ENCODE results near the gene EEF1AKMT1. TPM values are rescaled to one million over a fixed set of nuclear protein-coding genes. Genes with fewer than 3 reads are reported as not detected.
A peak's percentile ranks its signal among the peaks of the same experiment; 100 is the strongest.

The EEF1AKMT1 gene
- total RNA-seq, 1 donor from 2014 or later = 11.9 TPM

GRCh38 chr13:20738616-20739015 is 35.1 kb downstream of the EEF1AKMT1 start:
- Histone ChIP-seq H3K36me3 (ENCODE audit: control insufficient read depth, insufficient read depth, low read length) (no peaks in the 10 kb centered on the region), H3K27me3 (ENCODE audit: control insufficient read depth, insufficient read depth, low read length) (no peaks in the 10 kb centered on the region), H3K4me3 (ENCODE audit: low read depth, low read length) (no peak overlapping the region)
- TF ChIP-seq, protein P1, sequence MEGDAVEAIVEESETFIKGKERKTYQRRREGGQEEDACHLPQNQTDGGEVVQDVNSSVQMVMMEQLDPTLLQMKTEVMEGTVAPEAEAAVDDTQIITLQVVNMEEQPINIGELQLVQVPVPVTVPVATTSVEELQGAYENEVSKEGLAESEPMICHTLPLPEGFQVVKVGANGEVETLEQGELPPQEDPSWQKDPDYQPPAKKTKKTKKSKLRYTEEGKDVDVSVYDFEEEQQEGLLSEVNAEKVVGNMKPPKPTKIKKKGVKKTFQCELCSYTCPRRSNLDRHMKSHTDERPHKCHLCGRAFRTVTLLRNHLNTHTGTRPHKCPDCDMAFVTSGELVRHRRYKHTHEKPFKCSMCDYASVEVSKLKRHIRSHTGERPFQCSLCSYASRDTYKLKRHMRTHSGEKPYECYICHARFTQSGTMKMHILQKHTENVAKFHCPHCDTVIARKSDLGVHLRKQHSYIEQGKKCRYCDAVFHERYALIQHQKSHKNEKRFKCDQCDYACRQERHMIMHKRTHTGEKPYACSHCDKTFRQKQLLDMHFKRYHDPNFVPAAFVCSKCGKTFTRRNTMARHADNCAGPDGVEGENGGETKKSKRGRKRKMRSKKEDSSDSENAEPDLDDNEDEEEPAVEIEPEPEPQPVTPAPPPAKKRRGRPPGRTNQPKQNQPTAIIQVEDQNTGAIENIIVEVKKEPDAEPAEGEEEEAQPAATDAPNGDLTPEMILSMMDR (IDR thresholded peaks at IDR 0.05; ENCODE audit: insufficient read depth, low read length, poor library complexity, severe bottlenecking) = no peak
- no peak for DNase-seq (ENCODE audit: low read depth)

- Histone ChIP-seq H3K4me3 (ENCODE audit: low read depth, low read length) (no peak overlapping the region), H3K36me3 (ENCODE audit: control insufficient read depth, insufficient read depth, low read length) (no peaks in the 10 kb centered on the region), H3K27me3 (ENCODE audit: control insufficient read depth, insufficient read depth, low read length) (no peaks in the 10 kb centered on the region)
- TF ChIP-seq, protein P1 (IDR thresholded peaks at IDR 0.05; ENCODE audit: insufficient read depth, low read length, poor library complexity, severe bottlenecking) = no peak
- DNase-seq (ENCODE audit: low read depth) = no peak
These were observed 43.9 kb downstream of the EEF1AKMT1 start for GRCh38 chr13:20729633-20730585.

DNA sequence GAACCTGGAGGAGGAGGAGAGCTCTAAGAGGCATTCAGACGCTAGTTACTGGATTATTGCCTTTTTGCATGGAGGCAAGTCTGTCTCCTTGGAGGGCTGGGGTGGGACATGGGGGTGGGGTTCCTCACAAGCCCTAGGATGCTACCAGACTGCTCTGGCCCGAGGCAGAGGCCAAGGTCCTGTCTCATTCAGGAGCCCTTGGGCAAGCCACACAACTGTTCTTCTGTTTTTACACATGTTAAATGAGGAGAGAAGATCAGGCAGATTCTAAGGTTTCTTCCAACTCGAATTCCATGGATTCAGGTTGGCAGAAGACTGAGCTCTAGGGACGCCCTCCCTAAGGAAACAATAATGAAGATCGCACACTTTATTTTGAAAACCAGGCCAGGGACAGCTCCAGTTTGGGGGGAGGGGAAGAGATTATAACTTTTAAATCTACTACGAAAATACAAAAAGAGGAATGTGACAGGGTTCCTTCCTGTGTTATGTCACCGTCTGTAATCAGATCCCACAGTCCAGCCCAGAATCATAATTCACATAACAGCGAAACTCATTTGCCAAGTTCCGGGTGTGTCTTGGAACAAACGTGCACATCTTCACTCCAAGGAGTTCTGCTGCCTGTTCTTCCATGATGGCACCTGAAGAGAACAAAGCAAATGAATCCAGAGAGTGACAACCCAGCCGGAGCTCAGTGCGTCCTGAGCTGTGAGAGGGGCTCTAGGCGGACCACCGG is 45.0 kb downstream of the EEF1AKMT1 start:
- no peaks in the 10 kb centered on the region for H3K27me3 ChIP-seq (ENCODE audit: control insufficient read depth, insufficient read depth, low read length)
- no peak for DNase-seq (ENCODE audit: low read depth)
- no peaks in the 10 kb centered on the region for H3K36me3 ChIP-seq (ENCODE audit: control insufficient read depth, insufficient read depth, low read length)
- H3K4me3 ChIP-seq (ENCODE audit: low read depth, low read length) = no peak overlapping the region
- TF ChIP-seq, protein P1 (IDR thresholded peaks at IDR 0.05; ENCODE audit: insufficient read depth, low read length, poor library complexity, severe bottlenecking) = no peak

- Histone ChIP-seq H3K36me3 (ENCODE audit: control insufficient read depth, insufficient read depth, low read length) (no peaks in the 10 kb centered on the region), H3K27me3 (ENCODE audit: control insufficient read depth, insufficient read depth, low read length) (no peaks in the 10 kb centered on the region), H3K4me3 (ENCODE audit: low read depth, low read length) (no peak overlapping the region)
- DNase-seq (ENCODE audit: low read depth) = no peak
- TF ChIP-seq, protein P1 (IDR thresholded peaks at IDR 0.05; ENCODE audit: insufficient read depth, low read length, poor library complexity, severe bottlenecking) = no peak
These were observed 45.9 kb downstream of the EEF1AKMT1 start for GRCh38 chr13:20727856-20728255.

DNA sequence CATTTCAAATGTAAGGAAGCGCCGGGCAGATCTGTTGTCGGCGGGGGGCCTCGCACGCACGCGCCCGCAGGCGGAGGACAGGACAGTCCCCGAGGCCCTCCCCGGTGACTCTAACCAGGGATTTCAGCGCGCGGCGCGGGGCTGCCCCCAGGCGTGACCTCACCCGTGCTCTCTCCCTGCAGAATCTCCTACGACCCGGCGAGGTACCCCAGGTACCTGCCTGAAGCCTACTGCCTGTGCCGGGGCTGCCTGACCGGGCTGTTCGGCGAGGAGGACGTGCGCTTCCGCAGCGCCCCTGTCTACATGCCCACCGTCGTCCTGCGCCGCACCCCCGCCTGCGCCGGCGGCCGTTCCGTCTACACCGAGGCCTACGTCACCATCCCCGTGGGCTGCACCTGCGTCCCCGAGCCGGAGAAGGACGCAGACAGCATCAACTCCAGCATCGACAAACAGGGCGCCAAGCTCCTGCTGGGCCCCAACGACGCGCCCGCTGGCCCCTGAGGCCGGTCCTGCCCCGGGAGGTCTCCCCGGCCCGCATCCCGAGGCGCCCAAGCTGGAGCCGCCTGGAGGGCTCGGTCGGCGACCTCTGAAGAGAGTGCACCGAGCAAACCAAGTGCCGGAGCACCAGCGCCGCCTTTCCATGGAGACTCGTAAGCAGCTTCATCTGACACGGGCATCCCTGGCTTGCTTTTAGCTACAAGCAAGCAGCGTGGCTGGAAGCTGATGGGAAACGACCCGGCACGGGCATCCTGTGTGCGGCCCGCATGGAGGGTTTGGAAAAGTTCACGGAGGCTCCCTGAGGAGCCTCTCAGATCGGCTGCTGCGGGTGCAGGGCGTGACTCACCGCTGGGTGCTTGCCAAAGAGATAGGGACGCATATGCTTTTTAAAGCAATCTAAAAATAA is 52.1 kb downstream of the EEF1AKMT1 start:
- Histone ChIP-seq H3K36me3 (ENCODE audit: control insufficient read depth, insufficient read depth, low read length) (no peaks in the 10 kb centered on the region), H3K4me3 (ENCODE audit: low read depth, low read length) (peak overlapping the region; percentile 38), H3K27me3 (ENCODE audit: control insufficient read depth, insufficient read depth, low read length) (peaks cover 19% of the 10 kb centered on the region)
- TF ChIP-seq, protein P1 (IDR thresholded peaks at IDR 0.05; ENCODE audit: insufficient read depth, low read length, poor library complexity, severe bottlenecking) = no peak
- DNase-seq (ENCODE audit: low read depth) = peak; percentile 7

Measured in kidney epithelial cell (primary cell).